GM23248 (cell line): ENCODE results near the gene KCNH2. TPM values are rescaled to one million over a fixed set of nuclear protein-coding genes. Genes with fewer than 3 reads are reported as not detected.

Source experiments
- DNase-seq: peaks from one replicate; pipeline ENCODE4 v3.0.0-alpha.2; 2015
- H2AFZ ChIP-seq: fragments of 200-600 bp; sonication (generic); 2 replicates; pipeline ENCODE4 v1.6.1; 2016; ENCODE audit warnings: antibody characterized with exemption
- H3F3A ChIP-seq: fragments of 200-600 bp; sonication (generic); 2 replicates; pipeline ENCODE4 v1.6.1; 2016; ENCODE audit warnings: mild to moderate bottlenecking, antibody characterized with exemption, mixed run types; ENCODE audit not compliant: insufficient read depth
- H3K27ac ChIP-seq: fragments of 200-600 bp; sonication (generic); 2 replicates; pipeline ENCODE4 v1.5.1; 2016; ENCODE audit warnings: mild to moderate bottlenecking
- H3K27me3 ChIP-seq: fragments of 200-600 bp; sonication (generic); replicated peaks from 2 replicates; pipeline ENCODE4 v1.6.1; 2016; ENCODE audit warnings: mild to moderate bottlenecking; ENCODE audit not compliant: insufficient read depth
- H3K36me3 ChIP-seq: fragments of 200-600 bp; sonication (generic); 2 replicates; pipeline ENCODE4 v1.6.1; 2016; ENCODE audit warnings: low read depth, mild to moderate bottlenecking
- H3K4me1 ChIP-seq: fragments of 200-600 bp; sonication (generic); 2 replicates; pipeline ENCODE4 v1.6.1; 2016; ENCODE audit warnings: mild to moderate bottlenecking; ENCODE audit not compliant: insufficient read depth
- H3K4me2 ChIP-seq: fragments of 200-600 bp; sonication (generic); one replicate; pipeline ENCODE4 v1.6.1; 2016; ENCODE audit warnings: mild to moderate bottlenecking; ENCODE audit not compliant: unreplicated experiment
- H3K4me3 ChIP-seq: fragments of 200-600 bp; sonication (generic); 2 replicates; pipeline ENCODE4 v1.5.1; 2016; ENCODE audit warnings: mild to moderate bottlenecking
- H3K79me2 ChIP-seq: fragments of 200-600 bp; sonication (generic); 2 replicates; pipeline ENCODE4 v1.6.1; 2016; ENCODE audit warnings: mild to moderate bottlenecking; ENCODE audit not compliant: insufficient read depth
- H3K9ac ChIP-seq: fragments of 200-600 bp; sonication (generic); 2 replicates; pipeline ENCODE4 v1.6.1; 2016; ENCODE audit warnings: mild to moderate bottlenecking
- H3K9me2 ChIP-seq: fragments of 200-600 bp; sonication (generic); 2 replicates; pipeline ENCODE4 v1.6.1; 2016; ENCODE audit warnings: mixed run types, mild to moderate bottlenecking, moderate library complexity; ENCODE audit not compliant: insufficient read depth
- H3K9me3 ChIP-seq: fragments of 200-600 bp; sonication (generic); one replicate; pipeline ENCODE4 v1.6.1; 2017; ENCODE audit warnings: low read depth
- H4K20me1 ChIP-seq: fragments of 200-600 bp; sonication (generic); 2 replicates; pipeline ENCODE4 v1.6.0; 2016; ENCODE audit not compliant: insufficient read depth
- EZH2 ChIP-seq: fragments of 200-600 bp; sonication (generic); IDR thresholded peaks from 2 replicates; pipeline ENCODE4 v1.6.1; 2018; ENCODE audit warnings: antibody characterized with exemption, mild to moderate bottlenecking; ENCODE audit not compliant: insufficient read depth, poor library complexity, severe bottlenecking
- EZH2phosphoT487 ChIP-seq: fragments of 200-600 bp; sonication (generic); IDR thresholded peaks from 2 replicates; pipeline ENCODE4 v1.6.1; 2018; ENCODE audit warnings: antibody characterized with exemption, moderate library complexity, mild to moderate bottlenecking, low read depth; ENCODE audit not compliant: insufficient read depth
- WGBS, 2 experiments: methylation state at CpG; one replicate each; pipeline ENCODE4 v1.1.6; 2015 to 2017; ENCODE audit warnings: low lambda C conversion rate in 2 of 2, low coverage in 1 of 2; ENCODE audit errors: missing lambda C conversion rate in 2 of 2; 5-methylcytosine and 5-hydroxymethylcytosine counted together
- in situ Hi-C: fragments of 300-500 bp; cut with MboI; formaldehyde crosslinking; loops from 2 replicates; pipeline ENCODE4 v1.15.0; 2020
- polyA plus RNA-seq: library from polyadenylated mRNA; unstranded; fragments of >200 nt; fragmentation: Nextera tagmentation; extraction: Ambion mirVana; gene quantifications from 2 replicates; pipeline ENCODE4 v1.2.1, GENCODE V29; 2016
- total RNA-seq: library from RNA; depleted of rRNA; stranded (reverse); fragments of >200 nt; shearing (Covaris generic); gene quantifications from 2 replicates; pipeline ENCODE4 v1.2.3, GENCODE V29; 2014

KCNH2 gene
- total and polyA plus RNA-seq, 2 experiments from 2014 or later = not detected

DNA sequence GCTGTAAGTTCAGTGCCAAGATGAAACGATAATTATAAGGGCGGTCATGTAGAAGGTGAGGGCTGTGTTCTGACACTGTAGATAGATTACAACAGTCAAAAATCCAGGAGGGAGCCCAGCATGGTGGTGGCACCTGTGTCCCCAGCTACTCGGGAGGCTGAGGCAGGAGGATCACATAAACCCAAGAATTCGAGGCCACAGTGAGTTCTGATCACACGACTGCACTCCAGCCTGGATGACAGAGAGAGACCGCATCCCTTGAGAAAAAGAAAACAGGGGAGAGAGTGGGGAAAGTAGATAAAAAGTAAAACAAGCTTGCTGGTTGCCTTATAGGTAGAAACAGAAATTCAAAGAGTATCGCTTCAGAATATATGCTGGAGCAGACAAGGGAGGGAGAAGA, 52.1 kb downstream of the KCNH2 start:
- no peak overlapping the region for H3K27ac ChIP-seq
- H3K9ac ChIP-seq = no peak overlapping the region
- WGBS, 2 experiments = 45 to 48% methylated on average over 7 of the region's 7 CpGs
- H3K4me1 ChIP-seq = no peaks in the 10 kb centered on the region
- TF ChIP-seq EZH2 (no peak), EZH2phosphoT487 (no peak)
- no peak overlapping the region for H3K4me2 ChIP-seq
- no peaks in the 10 kb centered on the region for H3F3A ChIP-seq
- H3K36me3 ChIP-seq = no peaks in the 10 kb centered on the region
- H3K27me3 ChIP-seq = peaks cover 14% of the 10 kb centered on the region
- H3K9me3 ChIP-seq = no peaks in the 10 kb centered on the region
- H4K20me1 ChIP-seq = no peaks in the 10 kb centered on the region
- no peak overlapping the region for H2AFZ ChIP-seq
- in situ Hi-C loops = no loop called here
- no peaks in the 10 kb centered on the region for H3K9me2 ChIP-seq
- no peaks in the 10 kb centered on the region for H3K79me2 ChIP-seq
- H3K4me3 ChIP-seq = no peak overlapping the region
- no peak for DNase-seq

- Histone ChIP-seq H3K4me3 (no peak overlapping the region), H3K9me2 (no peaks in the 10 kb centered on the region), H3K27ac (no peak overlapping the region), H3K79me2 (no peaks in the 10 kb centered on the region), H2AFZ (no peak overlapping the region), H3F3A (no peaks in the 10 kb centered on the region), H3K27me3 (peaks cover 21% of the 10 kb centered on the region), H3K9me3 (no peaks in the 10 kb centered on the region), H3K36me3 (no peaks in the 10 kb centered on the region), H3K4me2 (no peak overlapping the region), H3K9ac (no peak overlapping the region), H4K20me1 (no peaks in the 10 kb centered on the region), H3K4me1 (no peaks in the 10 kb centered on the region)
- TF ChIP-seq EZH2phosphoT487 (no peak), EZH2 (no peak)
- DNase-seq = no peak
- 17 to 18% methylated on average over 10 of the region's 10 CpGs for WGBS, 2 experiments
- in situ Hi-C loops = no loop called here
These were observed 53.7 kb downstream of the KCNH2 start for GRCh38 chr7:150924369-150924781.

DNA sequence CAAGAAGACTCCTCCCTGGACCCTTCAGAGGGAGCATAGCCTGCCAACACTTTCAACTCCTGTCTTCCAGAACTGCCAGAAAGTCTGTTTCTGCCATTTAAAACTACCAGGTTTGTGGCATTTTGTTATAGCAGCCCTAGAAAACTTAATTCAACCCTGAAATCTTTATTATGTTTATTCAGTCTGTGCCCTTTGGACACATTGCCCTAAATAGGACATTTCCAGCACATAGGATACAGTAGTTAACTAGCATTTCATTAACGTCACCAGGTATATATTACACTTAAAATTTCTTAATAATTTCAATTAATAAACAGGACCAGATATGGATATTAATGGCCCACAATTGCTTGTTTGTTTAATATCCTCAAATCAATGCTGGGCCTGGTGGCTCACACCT, 54.3 kb downstream of the KCNH2 start:
- no peak for DNase-seq
- Histone ChIP-seq H2AFZ (no peak overlapping the region), H3K27me3 (peaks cover 24% of the 10 kb centered on the region), H4K20me1 (no peaks in the 10 kb centered on the region), H3K9me3 (no peaks in the 10 kb centered on the region), H3K4me2 (no peak overlapping the region), H3K9me2 (no peaks in the 10 kb centered on the region), H3K4me1 (no peaks in the 10 kb centered on the region), H3F3A (no peaks in the 10 kb centered on the region), H3K27ac (no peak overlapping the region), H3K4me3 (no peak overlapping the region), H3K36me3 (no peaks in the 10 kb centered on the region), H3K79me2 (no peaks in the 10 kb centered on the region), H3K9ac (no peak overlapping the region)
- in situ Hi-C loops = no loop called here
- WGBS, 2 experiments = 9 to 22% methylated on average over 1 of the region's 1 CpG
- no peak for TF ChIP-seq EZH2phosphoT487
- no peak for TF ChIP-seq EZH2

- H4K20me1 ChIP-seq = no peaks in the 10 kb centered on the region
- no peaks in the 10 kb centered on the region for H3K9me2 ChIP-seq
- no peak overlapping the region for H3K9ac ChIP-seq
- no peaks in the 10 kb centered on the region for H3K36me3 ChIP-seq
- no peaks in the 10 kb centered on the region for H3K9me3 ChIP-seq
- no peaks in the 10 kb centered on the region for H3K4me1 ChIP-seq
- H3F3A ChIP-seq = no peaks in the 10 kb centered on the region
- TF ChIP-seq EZH2 (no peak), EZH2phosphoT487 (no peak)
- no peaks in the 10 kb centered on the region for H3K79me2 ChIP-seq
- H3K4me3 ChIP-seq = no peak overlapping the region
- in situ Hi-C loops = no loop called here
- no peak for DNase-seq
- no peak overlapping the region for H2AFZ ChIP-seq
- no peak overlapping the region for H3K4me2 ChIP-seq
- peaks cover 30% of the 10 kb centered on the region for H3K27me3 ChIP-seq
- no peak overlapping the region for H3K27ac ChIP-seq
These were observed 54.9 kb downstream of the KCNH2 start for GRCh38 chr7:150923196-150923595.

DNA sequence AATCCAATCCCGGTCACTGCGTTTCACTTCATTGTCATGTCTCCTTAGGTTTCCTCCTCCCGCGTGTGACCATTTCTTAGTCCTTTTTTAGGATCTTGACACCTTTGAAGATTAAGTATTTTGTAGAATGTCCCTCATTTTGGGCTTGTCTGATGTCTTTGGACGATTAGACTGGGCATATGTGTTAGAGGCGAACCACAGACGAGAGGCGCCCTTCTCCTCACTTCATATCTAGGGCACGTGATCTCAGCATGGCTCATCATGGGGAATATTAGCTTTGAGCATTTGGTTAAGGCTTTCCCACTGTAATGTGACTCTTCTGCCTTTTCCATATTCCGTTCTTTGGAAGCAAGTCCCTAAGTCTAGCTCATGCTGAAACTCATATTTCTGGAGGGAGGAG, 59.0 kb downstream of the KCNH2 start:
- Histone ChIP-seq H3K9ac (no peak overlapping the region), H3F3A (no peaks in the 10 kb centered on the region), H3K79me2 (no peaks in the 10 kb centered on the region), H3K27ac (no peak overlapping the region), H3K4me3 (no peak overlapping the region), H3K36me3 (no peaks in the 10 kb centered on the region), H3K4me1 (no peaks in the 10 kb centered on the region), H3K9me2 (no peaks in the 10 kb centered on the region), H2AFZ (no peak overlapping the region), H3K27me3 (peaks cover 62% of the 10 kb centered on the region), H4K20me1 (no peaks in the 10 kb centered on the region), H3K4me2 (no peak overlapping the region), H3K9me3 (no peaks in the 10 kb centered on the region)
- DNase-seq = no peak
- in situ Hi-C loops = no loop called here
- 65 to 66% methylated on average over 10 of the region's 10 CpGs for WGBS, 2 experiments
- no peak for TF ChIP-seq EZH2
- no peak for TF ChIP-seq EZH2phosphoT487
